H1 (cell line): ENCODE data around the gene ZNF577. TPM values are rescaled to one million over a fixed set of nuclear protein-coding genes. Genes with fewer than 3 reads are reported as not detected.

Experiments used
- CTCF ChIA-PET: fragments of 300-600 bp; sonication (Branson Sonifier 250); formaldehyde crosslinking; loops from one replicate; lab custom pipeline; 2021; ENCODE audit not compliant: partially characterized antibody; lab: Charles Lee
- POLR2A ChIA-PET: fragments of 300-600 bp; sonication (Branson Sonifier 250); formaldehyde crosslinking; loops from one replicate; lab custom pipeline; 2021; ENCODE audit warnings: inconsistent platforms; ENCODE audit not compliant: partially characterized antibody; lab: Charles Lee
- DNase-seq, 2 experiments: peaks; one replicate each; pipeline versions ENCODE4 v3.0.0 to v3.0.0-alpha.2; 2010 to 2022; ENCODE audit warnings: low spot score in 2 of 2, low read depth in 1 of 2, mixed read lengths in 1 of 2
- FAIRE-seq: peaks from 2 replicates; lab custom pipeline; 2011; peaks lifted over from hg19 to GRCh38; lab: Jason Lieb, UNC
- H2AFZ ChIP-seq: 2 replicates; pipeline ENCODE4 v1.8.1; 2012; ENCODE audit warnings: low read length, inconsistent platforms
- H2AK5ac ChIP-seq: 2 replicates; pipeline ENCODE4 v1.6.1; 2013; ENCODE audit warnings: low read depth, low read length
- H2BK120ac ChIP-seq: replicated peaks from 2 replicates; pipeline ENCODE3; 2013; ENCODE audit warnings: low read depth, low read length, inconsistent platforms
- H2BK12ac ChIP-seq: 2 replicates; pipeline ENCODE4 v1.6.1; 2013; ENCODE audit warnings: low read depth, low read length
- H2BK15ac ChIP-seq: 2 replicates; pipeline ENCODE4 v1.6.1; 2013; ENCODE audit warnings: low read length
- H2BK20ac ChIP-seq: 2 replicates; pipeline ENCODE4 v1.6.1; 2013; ENCODE audit warnings: low read length
- H2BK5ac ChIP-seq: 2 replicates; pipeline ENCODE4 v1.6.1; 2013; ENCODE audit warnings: low read depth, low read length
- H3K14ac ChIP-seq: 2 replicates; pipeline ENCODE4 v1.6.1; 2013; ENCODE audit warnings: inconsistent platforms; ENCODE audit not compliant: insufficient read length
- H3K18ac ChIP-seq: 2 replicates; pipeline ENCODE4 v1.6.1; 2013; ENCODE audit warnings: low read length; ENCODE audit errors: extremely low read depth
- H3K23ac ChIP-seq: 2 replicates; pipeline ENCODE4 v1.6.1; 2013; ENCODE audit warnings: inconsistent platforms; ENCODE audit not compliant: insufficient read length
- H3K23me2 ChIP-seq: 2 replicates; pipeline ENCODE4 v1.6.1; 2013; ENCODE audit warnings: low read depth, low read length
- H3K27ac ChIP-seq: 2 replicates; pipeline ENCODE4 v1.6.1; 2011; ENCODE audit warnings: low read depth, low read length, inconsistent platforms
- H3K27me3 ChIP-seq, 4 experiments: replicated peaks in 1 of 4; 1 replicate in 1 of 4; 2 replicates in 3 of 4; pipeline versions ENCODE4 v1.6.1 to v1.8.1; 2011 to 2013; ENCODE audit warnings: low read length in 3 of 4, mild to moderate bottlenecking in 3 of 4, inconsistent platforms in 2 of 4, mixed read lengths in 2 of 4, moderate library complexity in 1 of 4; ENCODE audit not compliant: control insufficient read depth in 3 of 4, insufficient read depth in 3 of 4; ENCODE audit errors: extremely low read depth in 1 of 4
- H3K36me3 ChIP-seq, 4 experiments: 2 replicates each; pipeline versions ENCODE4 v1.6.1 to v1.8.1; 2011 to 2013; ENCODE audit warnings: mild to moderate bottlenecking in 4 of 4, low read length in 3 of 4, moderate library complexity in 2 of 4, control low read depth in 1 of 4, inconsistent platforms in 1 of 4; ENCODE audit not compliant: insufficient read depth in 4 of 4, control insufficient read depth in 2 of 4
- H3K4ac ChIP-seq: replicated peaks from 2 replicates; pipeline ENCODE3; 2013; ENCODE audit warnings: low read length, low read depth, mixed read lengths, inconsistent platforms; ENCODE audit not compliant: insufficient read length
- H3K4me1 ChIP-seq, 4 experiments: replicated peaks in 1 of 4; 1 replicate in 1 of 4; 2 replicates in 3 of 4; pipeline versions ENCODE4 v1.6.1 to v1.8.1; 2011 to 2013; ENCODE audit warnings: low read length in 3 of 4, inconsistent platforms in 2 of 4, mixed read lengths in 1 of 4; ENCODE audit not compliant: insufficient read depth in 4 of 4, control insufficient read depth in 3 of 4
- H3K4me2 ChIP-seq, 2 experiments: 2 replicates each; pipeline versions ENCODE4 v1.6.1 to v1.8.1; 2011 to 2013; ENCODE audit warnings: low read depth in 2 of 2, low read length in 2 of 2, control low read depth in 1 of 2, inconsistent platforms in 1 of 2, mild to moderate bottlenecking in 1 of 2; ENCODE audit not compliant: insufficient read depth in 1 of 2
- H3K4me3 ChIP-seq, 4 experiments: fragments of 200-600, 300-600 bp in 1 of 4; sonication (generic), shearing (Covaris generic), sonication (Bioruptor Twin) in 1 of 4; 2 replicates each; pipeline versions ENCODE4 v1.5.1 to v1.8.1; 2011 to 2016; ENCODE audit warnings: low read length in 4 of 4, low read depth in 3 of 4, control low read depth in 2 of 4, inconsistent platforms in 2 of 4, mild to moderate bottlenecking in 2 of 4, mixed read lengths in 1 of 4, moderate library complexity in 1 of 4; ENCODE audit not compliant: insufficient read depth in 2 of 4; ENCODE audit errors: extremely low read depth in 1 of 4
- H3K56ac ChIP-seq: replicated peaks from 2 replicates; pipeline ENCODE3; 2013; ENCODE audit warnings: low read depth, mild to moderate bottlenecking, mixed read lengths, low read length, inconsistent platforms; ENCODE audit not compliant: insufficient read length
- H3K79me1 ChIP-seq: 2 replicates; pipeline ENCODE4 v1.6.1; 2013; ENCODE audit warnings: low read depth, low read length, control low read depth
- H3K79me2 ChIP-seq, 2 experiments: 2 replicates each; pipeline versions ENCODE4 v1.6.1 to v1.8.1; 2012 to 2013; ENCODE audit warnings: low read length in 2 of 2, mild to moderate bottlenecking in 2 of 2, inconsistent platforms in 1 of 2; ENCODE audit not compliant: insufficient read depth in 2 of 2, control insufficient read depth in 1 of 2
- H3K9ac ChIP-seq, 4 experiments: replicated peaks in 1 of 4; 1 replicate in 1 of 4; 2 replicates in 3 of 4; pipeline versions ENCODE4 v1.6.1 to v1.8.1; 2011 to 2013; ENCODE audit warnings: low read depth in 3 of 4, low read length in 3 of 4, control low read depth in 2 of 4, mild to moderate bottlenecking in 2 of 4, moderate library complexity in 2 of 4, inconsistent platforms in 1 of 4; ENCODE audit errors: extremely low read depth in 1 of 4
- H3K9me3 ChIP-seq, 2 experiments: 2 replicates each; pipeline versions ENCODE4 v1.6.1 to v1.8.1; 2012 to 2013; ENCODE audit warnings: mild to moderate bottlenecking in 2 of 2, moderate library complexity in 2 of 2, control low read depth in 1 of 2, inconsistent platforms in 1 of 2, low read depth in 1 of 2, low read length in 1 of 2, mixed read lengths in 1 of 2; ENCODE audit not compliant: insufficient read depth in 2 of 2
- H4K20me1 ChIP-seq, 2 experiments: replicated peaks in 1 of 2; 2 replicates each; pipeline versions ENCODE3 to v1.8.1; 2011 to 2013; ENCODE audit warnings: inconsistent platforms in 2 of 2, low read length in 2 of 2, mild to moderate bottlenecking in 1 of 2; ENCODE audit not compliant: insufficient read depth in 2 of 2, control insufficient read depth in 1 of 2
- H4K5ac ChIP-seq: 2 replicates; pipeline ENCODE4 v1.6.1; 2013; ENCODE audit warnings: low read length, low read depth, mixed read lengths, inconsistent platforms; ENCODE audit not compliant: insufficient read length
- H4K8ac ChIP-seq: 2 replicates; pipeline ENCODE4 v1.8.0; 2013; ENCODE audit warnings: mild to moderate bottlenecking, moderate library complexity, low read length, inconsistent platforms; ENCODE audit not compliant: insufficient read depth; ENCODE audit errors: extremely low read depth
- H4K91ac ChIP-seq: replicated peaks from 2 replicates; pipeline ENCODE3; 2013; ENCODE audit warnings: low read length, mixed read lengths, inconsistent platforms; ENCODE audit not compliant: insufficient read length
- CHD1 ChIP-seq: IDR thresholded peaks from 2 replicates; pipeline ENCODE4 v1.6.1; 2012; ENCODE audit warnings: low read depth, low read length, improper control_type of control experiment
- EGR1 ChIP-seq: IDR thresholded peaks from 2 replicates; pipeline ENCODE4 v1.6.1; 2011; ENCODE audit warnings: low read depth, low read length, borderline replicate concordance
- EZH2 ChIP-seq: fragments of 200-600 bp; sonication (generic); IDR thresholded peaks from 2 replicates; pipeline ENCODE4 v1.7.1; 2012; ENCODE audit warnings: low read depth, mild to moderate bottlenecking, moderate library complexity, low read length, inconsistent platforms; ENCODE audit not compliant: severe bottlenecking
- HDAC6 ChIP-seq: IDR thresholded peaks from one replicate; pipeline ENCODE4 v1.7.1; 2012; ENCODE audit warnings: low read depth, mild to moderate bottlenecking, inconsistent platforms, low read length, moderate library complexity
- SIRT6 ChIP-seq: IDR thresholded peaks from one replicate; pipeline ENCODE4 v1.7.1; 2012; ENCODE audit warnings: low read length, inconsistent platforms
- TAF1 ChIP-seq: IDR thresholded peaks from 2 replicates; pipeline ENCODE4 v1.6.1; 2011; ENCODE audit warnings: mild to moderate bottlenecking, low read depth, low read length
- TEAD4 ChIP-seq: IDR thresholded peaks from 2 replicates; pipeline ENCODE4 v1.6.1; 2012; ENCODE audit warnings: low read depth, low read length, inconsistent platforms, mixed read lengths
- WGBS, 2 experiments: shearing (Covaris generic) in 1 of 2; methylation state at CpG; one replicate each; pipeline versions ENCODE4 v1.1.6 to v1.1.7; 2013 to 2015; ENCODE audit warnings: low lambda C conversion rate in 2 of 2, mixed read lengths in 2 of 2, inconsistent platforms in 1 of 2, low coverage in 1 of 2, missing lambda C conversion rate in 1 of 2; ENCODE audit not compliant: insufficient replicate concordance in 2 of 2, insufficient coverage in 1 of 2, insufficient read length in 1 of 2; ENCODE audit errors: extremely low coverage in 1 of 2, missing lambda C conversion rate in 1 of 2; 5-methylcytosine and 5-hydroxymethylcytosine counted together
- polyA plus RNA-seq, 7 experiments: library from polyadenylated mRNA; depleted of rRNA in 3 of 7; stranded (reverse) in 5 of 7; unstranded in 2 of 7; fragments of >200 nt in 5 of 7; fragments of 200-250 nt in 2 of 7; gene quantifications; 1 replicate in 5 of 7; 2 replicates in 1 of 7; 4 replicates in 1 of 7; pipeline versions ENCODE4 v1.2.1 to v1.2.3, GENCODE V29; 2011 to 2013; ENCODE audit warnings: missing spikeins in 2 of 7, mixed read lengths in 2 of 7
- total RNA-seq: library from RNA; stranded (reverse); fragmentation: NEBNext Ultra II Directional; extraction: Animal tissue kit (Norgen Biotek cat#: 25700); gene quantifications from 2 replicates; pipeline ENCODE4 v1.2.1, GENCODE V29; 2021

The ZNF577 gene
- total and polyA plus RNA-seq, 2 of the 8 experiments (the other 6 are each of a cell fraction or from before 2014, with no cell fraction given) = 13.8 to 14.9 TPM

DNA sequence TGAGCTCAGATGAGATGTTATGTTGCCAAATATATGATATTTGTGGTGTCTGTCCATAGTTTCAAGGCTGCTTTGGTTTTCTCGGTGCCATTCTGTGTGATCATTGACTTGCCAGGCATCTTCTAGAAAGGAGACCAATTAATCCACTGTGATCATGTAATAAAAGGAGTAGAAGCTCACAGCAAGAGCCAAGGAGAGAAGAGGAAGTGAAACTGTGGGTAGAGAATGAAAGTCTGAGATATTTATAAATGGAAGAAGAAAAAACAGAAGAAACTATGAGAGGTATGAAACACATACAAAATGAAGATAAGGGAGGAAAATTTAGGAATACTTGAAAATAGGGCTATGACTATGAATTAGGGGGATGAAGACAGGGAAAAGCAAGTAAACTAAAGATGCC is 28.4 kb upstream of the ZNF577 start:
- H2AK5ac ChIP-seq = no peak overlapping the region
- H3K56ac ChIP-seq = no peak overlapping the region
- no peak overlapping the region for H3K4ac ChIP-seq
- no peak overlapping the region for H4K5ac ChIP-seq
- no peaks in the 10 kb centered on the region for H3K79me2 ChIP-seq
- H4K8ac ChIP-seq = no peak overlapping the region
- no peak overlapping the region for H2BK120ac ChIP-seq
- H2BK12ac ChIP-seq = no peak overlapping the region
- H2AFZ ChIP-seq = no peak overlapping the region
- TF ChIP-seq EGR1 = no peak
- no peak for TF ChIP-seq CHD1
- TF ChIP-seq SIRT6 = no peak
- no peak for TF ChIP-seq TEAD4
- no peak for TF ChIP-seq HDAC6
- TF ChIP-seq TAF1 = no peak
- no peak for TF ChIP-seq EZH2
- H2BK20ac ChIP-seq = no peak overlapping the region
- no peak overlapping the region for H3K4me2 ChIP-seq
- CTCF ChIA-PET = interaction anchor here (1.0 kb wide), 1 partner anchor 25 kb away, joined by 3 read pairs; no protein-coding TSS in a partner anchor
- POLR2A ChIA-PET = interaction anchor here (1.7 kb wide), 1 partner anchor 10 kb away, joined by 6 read pairs; no protein-coding TSS in a partner anchor
- H2BK15ac ChIP-seq = no peak overlapping the region
- peaks cover 0 to 25% (median 5%) of the 10 kb centered on the region in 4 experiments; a peak in 3 of 8 replicates for H3K36me3 ChIP-seq
- H3K18ac ChIP-seq = no peak overlapping the region
- no peaks in the 10 kb centered on the region for H3K23me2 ChIP-seq
- no peak overlapping the region for H2BK5ac ChIP-seq
- peaks cover 92 to 94% of the 10 kb centered on the region in 2 experiments for H3K9me3 ChIP-seq
- no peak overlapping the region for H4K91ac ChIP-seq
- no peak overlapping the region for H3K27ac ChIP-seq
- 95% methylated on average over 1 of the region's 1 CpG; no CpG with 5 or more reads in 1 of the 2 experiments for WGBS, 2 experiments
- H3K4me3 ChIP-seq = no peak overlapping the region
- no peaks in the 10 kb centered on the region for H3K27me3 ChIP-seq
- H3K9ac ChIP-seq = no peak overlapping the region
- H3K79me1 ChIP-seq = no peaks in the 10 kb centered on the region
- DNase-seq (no peak), FAIRE-seq (no peak)
- H4K20me1 ChIP-seq = no peaks in the 10 kb centered on the region
- H3K14ac ChIP-seq = no peak overlapping the region
- no peak overlapping the region for H3K23ac ChIP-seq
- no peaks in the 10 kb centered on the region for H3K4me1 ChIP-seq
